Osteoblast (primary cell): ENCODE results near the gene CAGE1. TPM values are rescaled to one million over a fixed set of nuclear protein-coding genes. Genes with fewer than 3 reads are reported as not detected.

Source experiments
- DNase-seq: peaks from one replicate; pipeline ENCODE4 v3.0.0; 2011; ENCODE audit warnings: low spot score, mixed read lengths; ENCODE audit not compliant: insufficient read length; ENCODE audit errors: missing footprints
- H2AFZ ChIP-seq: 2 replicates; pipeline ENCODE4 v1.6.0; 2011; ENCODE audit warnings: mild to moderate bottlenecking, low read length
- H3K27ac ChIP-seq: 2 replicates; pipeline ENCODE4 v1.5.1; 2011; ENCODE audit warnings: mild to moderate bottlenecking, low read depth, low read length, moderate library complexity
- H3K27me3 ChIP-seq: 2 replicates; pipeline ENCODE4 v1.6.0; 2012; ENCODE audit warnings: mild to moderate bottlenecking, control low read depth, inconsistent platforms, low read length, moderate library complexity; ENCODE audit not compliant: insufficient read depth
- H3K36me3 ChIP-seq: 2 replicates; pipeline ENCODE4 v1.5.1; 2011; ENCODE audit warnings: mild to moderate bottlenecking, low read length, control low read depth, moderate library complexity; ENCODE audit not compliant: insufficient read depth
- H3K4me1 ChIP-seq: 2 replicates; pipeline ENCODE4 v1.5.1; 2011; ENCODE audit warnings: mild to moderate bottlenecking, low read length, control low read depth, moderate library complexity; ENCODE audit not compliant: insufficient read depth
- H3K4me2 ChIP-seq: 2 replicates; pipeline ENCODE4 v1.6.0; 2011; ENCODE audit warnings: mild to moderate bottlenecking, low read length; ENCODE audit not compliant: insufficient read depth
- H3K4me3 ChIP-seq: fragments of 200-600 bp; sonication (generic); 3 replicates; pipeline ENCODE4 v1.5.1; 2012; ENCODE audit warnings: mild to moderate bottlenecking, low read length, inconsistent platforms; ENCODE audit not compliant: insufficient read depth
- H3K79me2 ChIP-seq: 2 replicates; pipeline ENCODE4 v1.6.0; 2012; ENCODE audit warnings: mild to moderate bottlenecking, low read length, control low read depth, inconsistent platforms; ENCODE audit not compliant: insufficient read depth
- H3K9me3 ChIP-seq: 2 replicates; pipeline ENCODE4 v1.5.1; 2011; ENCODE audit warnings: low read depth, low read length, control low read depth
- H4K20me1 ChIP-seq: 2 replicates; pipeline ENCODE4 v1.6.0; 2012; ENCODE audit warnings: mild to moderate bottlenecking, low read length, control low read depth; ENCODE audit not compliant: insufficient read depth
- CTCF ChIP-seq: IDR thresholded peaks from 2 replicates; pipeline ENCODE4 v1.5.1; 2011; ENCODE audit warnings: mild to moderate bottlenecking, low read depth, low read length, moderate library complexity; ENCODE audit errors: extremely low read depth
- total RNA-seq: library from RNA; depleted of rRNA; stranded (reverse); fragments of >200 nt; gene quantifications from 2 replicates; pipeline ENCODE4 v1.2.3, GENCODE V29; 2012

CAGE1 gene
- total RNA-seq, 1 donor: under 0.01 TPM

GRCh38 chr6:7426447-7427169 lies 37.1 kb upstream of the CAGE1 start:
- H3K27ac ChIP-seq: no peak overlapping the region
- no peak for DNase-seq
- no peak for TF ChIP-seq CTCF
- H3K79me2 ChIP-seq: no peaks in the 10 kb centered on the region
- peaks cover 3% of the 10 kb centered on the region for H3K4me1 ChIP-seq
- H3K36me3 ChIP-seq: no peaks in the 10 kb centered on the region
- H3K27me3 ChIP-seq: no peaks in the 10 kb centered on the region
- H3K4me3 ChIP-seq: no peak overlapping the region
- no peaks in the 10 kb centered on the region for H3K9me3 ChIP-seq
- H4K20me1 ChIP-seq: no peaks in the 10 kb centered on the region
- no peak overlapping the region for H2AFZ ChIP-seq
- no peak overlapping the region for H3K4me2 ChIP-seq

- Histone ChIP-seq H3K4me3 (no peak overlapping the region), H3K9me3 (no peaks in the 10 kb centered on the region), H3K4me2 (no peak overlapping the region), H3K4me1 (no peaks in the 10 kb centered on the region), H3K36me3 (no peaks in the 10 kb centered on the region), H3K27me3 (no peaks in the 10 kb centered on the region), H4K20me1 (no peaks in the 10 kb centered on the region), H2AFZ (no peak overlapping the region), H3K79me2 (no peaks in the 10 kb centered on the region), H3K27ac (no peak overlapping the region)
- TF ChIP-seq CTCF: no peak
- DNase-seq: no peak
Observed at GRCh38 chr6:7425808-7426190, 36.3 kb upstream of the CAGE1 start.

GRCh38 chr6:7424967-7425807 lies 35.6 kb upstream of the CAGE1 start:
- Histone ChIP-seq H2AFZ (no peak overlapping the region), H3K36me3 (no peaks in the 10 kb centered on the region), H3K4me1 (no peaks in the 10 kb centered on the region), H3K27ac (no peak overlapping the region), H3K27me3 (no peaks in the 10 kb centered on the region), H3K4me2 (no peak overlapping the region), H3K4me3 (no peak overlapping the region), H4K20me1 (no peaks in the 10 kb centered on the region), H3K9me3 (no peaks in the 10 kb centered on the region), H3K79me2 (no peaks in the 10 kb centered on the region)
- DNase-seq: peak; percentile 94
- TF ChIP-seq CTCF: peak; percentile 73

- Histone ChIP-seq H3K4me2 (no peak overlapping the region), H3K4me3 (no peak overlapping the region), H3K79me2 (no peaks in the 10 kb centered on the region), H3K4me1 (no peaks in the 10 kb centered on the region), H3K27me3 (no peaks in the 10 kb centered on the region), H4K20me1 (no peaks in the 10 kb centered on the region), H3K9me3 (no peaks in the 10 kb centered on the region), H3K36me3 (no peaks in the 10 kb centered on the region), H2AFZ (no peak overlapping the region), H3K27ac (no peak overlapping the region)
- no peak for TF ChIP-seq CTCF
- DNase-seq: no peak
Observed at GRCh38 chr6:7424058-7424457, 34.5 kb upstream of the CAGE1 start.
